Measurements from ENCODE around the gene FOXK2.

FOXK2 gene

DNA sequence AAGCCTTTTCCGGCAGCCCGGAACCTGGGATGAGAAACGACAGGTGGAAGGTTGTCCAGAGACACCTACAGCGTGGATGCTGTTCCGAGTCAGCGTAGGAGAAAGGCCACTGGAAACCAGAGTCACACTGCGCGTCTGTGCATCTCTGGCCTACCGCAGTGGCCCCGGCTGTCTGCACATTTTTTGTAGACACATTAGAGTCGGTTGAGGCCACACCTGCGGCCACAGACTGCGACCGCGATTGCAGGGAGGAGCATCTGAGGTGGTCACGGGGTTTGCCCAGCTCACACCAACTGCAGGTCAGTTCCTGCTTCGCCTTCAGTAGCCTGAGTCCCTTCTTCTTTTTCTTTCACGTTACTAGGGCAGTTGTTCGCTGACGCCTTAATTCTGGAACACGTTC, 76.4 kb downstream of the FOXK2 start:
- no peaks in the 10 kb centered on the region for H3K9me3 ChIP-seq (ENCODE audit: low read length)
- H3K27me3 ChIP-seq (ENCODE audit: insufficient read depth, low read length): no peaks in the 10 kb centered on the region
- H3K4me1 ChIP-seq (ENCODE audit: insufficient read depth, low read length): peaks cover 6% of the 10 kb centered on the region
- no peak overlapping the region for H3K4me3 ChIP-seq (ENCODE audit: low read length)
- H3K36me3 ChIP-seq (ENCODE audit: insufficient read depth, low read length): peaks cover 62% of the 10 kb centered on the region
- H2AFZ ChIP-seq (ENCODE audit: low read depth, low read length): no peak overlapping the region

DNA sequence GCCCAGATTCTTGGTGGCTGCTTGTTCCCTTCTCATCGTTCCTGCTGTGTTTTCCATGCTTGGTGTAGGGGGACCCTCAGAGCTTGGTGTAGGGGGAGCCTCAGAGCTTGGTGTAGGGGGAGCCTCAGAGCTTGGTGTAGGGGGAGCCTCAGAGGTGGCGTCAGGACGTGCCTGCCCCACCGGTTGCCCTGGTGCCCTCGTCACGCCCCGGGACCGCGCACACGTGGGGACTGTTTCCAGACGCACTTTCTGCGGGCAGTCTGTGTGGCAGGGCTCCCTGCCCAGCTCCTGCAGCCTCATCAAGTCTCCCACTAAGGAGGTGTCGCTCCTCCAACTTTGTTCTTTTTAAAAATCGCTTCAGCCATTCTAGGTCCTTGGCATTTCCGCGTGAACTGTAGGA, 76.8 kb downstream of the FOXK2 start:
- no peaks in the 10 kb centered on the region for H3K9me3 ChIP-seq (ENCODE audit: low read length)
- H3K36me3 ChIP-seq (ENCODE audit: insufficient read depth, low read length): peaks cover 63% of the 10 kb centered on the region
- no peaks in the 10 kb centered on the region for H3K27me3 ChIP-seq (ENCODE audit: insufficient read depth, low read length)
- H3K4me3 ChIP-seq (ENCODE audit: low read length): no peak overlapping the region
- H3K4me1 ChIP-seq (ENCODE audit: insufficient read depth, low read length): peaks cover 6% of the 10 kb centered on the region
- H2AFZ ChIP-seq (ENCODE audit: low read depth, low read length): no peak overlapping the region

DNA sequence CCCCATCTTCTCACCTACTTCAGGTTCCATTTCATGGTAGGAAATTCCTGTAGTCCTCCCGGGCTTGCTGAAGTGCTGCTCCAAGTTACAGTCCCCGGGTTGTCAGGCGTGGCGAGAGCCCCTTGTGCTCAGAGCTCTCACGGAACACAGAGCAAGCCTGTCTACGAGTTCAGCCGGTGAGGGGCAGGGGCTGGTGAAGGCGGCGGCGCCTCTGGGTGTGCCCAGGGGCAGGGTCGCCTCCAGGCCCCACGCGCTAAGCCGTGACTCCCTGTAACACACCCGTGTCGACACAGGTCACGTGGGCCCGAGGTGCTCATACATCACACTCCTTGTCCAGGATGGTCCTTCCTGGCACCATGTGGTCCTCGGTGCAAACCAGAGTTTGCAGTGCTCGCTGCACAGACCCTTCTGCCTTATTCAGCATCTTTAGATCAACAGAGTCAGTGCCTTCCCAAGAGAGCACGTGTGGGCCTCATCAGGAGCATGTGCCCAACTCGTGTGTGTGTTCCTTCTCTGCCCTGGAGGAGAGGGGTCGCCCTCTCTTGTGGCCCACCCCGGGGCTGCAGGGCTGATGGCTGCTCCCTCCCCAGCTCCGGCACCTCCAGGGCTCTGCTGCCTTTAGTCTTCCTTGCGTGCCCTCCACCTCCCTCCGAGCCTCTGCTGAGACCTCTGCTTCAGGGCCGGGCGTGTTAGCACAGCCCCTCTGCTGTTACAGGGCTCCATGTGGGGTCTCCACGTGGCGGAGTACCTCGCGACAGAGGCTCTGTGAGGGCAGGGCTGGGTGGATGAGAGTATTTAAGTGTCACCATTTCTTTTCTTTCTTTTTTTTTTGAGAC, 77.5 kb downstream of the FOXK2 start:
- peaks cover 6% of the 10 kb centered on the region for H3K4me1 ChIP-seq (ENCODE audit: insufficient read depth, low read length)
- H3K36me3 ChIP-seq (ENCODE audit: insufficient read depth, low read length): peaks cover 70% of the 10 kb centered on the region
- H3K4me3 ChIP-seq (ENCODE audit: low read length): no peak overlapping the region
- H3K27me3 ChIP-seq (ENCODE audit: insufficient read depth, low read length): no peaks in the 10 kb centered on the region
- H3K9me3 ChIP-seq (ENCODE audit: low read length): no peaks in the 10 kb centered on the region
- no peak overlapping the region for H2AFZ ChIP-seq (ENCODE audit: low read depth, low read length)

DNA sequence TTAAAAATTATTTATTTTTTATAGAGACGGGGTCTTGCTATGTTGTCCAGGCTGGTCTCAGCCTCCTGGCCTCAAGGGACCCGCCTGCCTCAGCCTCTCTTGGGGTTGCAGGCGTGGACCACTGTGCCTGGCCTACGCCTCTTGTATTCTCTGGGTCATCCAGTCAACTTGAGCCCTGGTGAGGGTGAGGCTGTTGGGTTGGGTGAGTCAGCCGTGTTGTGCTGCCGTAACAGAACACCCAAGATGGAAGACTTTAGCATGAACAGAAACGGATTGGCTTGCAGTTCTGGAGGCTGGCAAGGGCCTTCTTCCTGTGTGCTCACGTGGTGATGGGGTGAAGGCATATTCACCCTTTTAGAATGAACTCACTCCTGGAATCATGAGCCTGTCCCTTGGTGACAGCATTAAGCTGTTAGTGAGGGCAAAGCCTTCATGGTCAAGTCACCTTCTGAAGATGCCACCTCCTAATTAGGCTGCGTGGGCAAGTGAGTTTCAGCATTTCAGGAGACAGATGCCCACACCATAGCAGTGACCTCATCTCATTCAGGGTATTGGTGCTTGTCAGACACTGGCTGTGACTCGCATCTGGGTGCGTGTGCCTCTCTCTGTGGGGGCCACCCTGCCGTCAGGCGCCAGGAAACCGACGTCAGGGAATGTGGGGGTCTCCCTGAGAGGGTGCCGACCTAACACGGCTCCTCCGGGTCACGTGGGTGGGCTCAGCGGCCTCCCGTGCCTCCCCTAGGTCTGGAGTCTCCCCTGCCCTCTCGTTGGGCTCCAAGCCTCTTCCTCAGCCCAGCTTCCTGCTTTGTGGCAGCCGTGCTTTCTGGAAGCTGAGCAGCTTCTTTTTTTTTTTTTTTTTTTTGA, 79.0 kb downstream of the FOXK2 start:
- no peaks in the 10 kb centered on the region for H3K27me3 ChIP-seq (ENCODE audit: insufficient read depth, low read length)
- H2AFZ ChIP-seq (ENCODE audit: low read depth, low read length): no peak overlapping the region
- H3K9me3 ChIP-seq (ENCODE audit: low read length): no peaks in the 10 kb centered on the region
- peaks cover 78% of the 10 kb centered on the region for H3K36me3 ChIP-seq (ENCODE audit: insufficient read depth, low read length)
- H3K4me3 ChIP-seq (ENCODE audit: low read length): no peak overlapping the region
- peaks cover 1% of the 10 kb centered on the region for H3K4me1 ChIP-seq (ENCODE audit: insufficient read depth, low read length)

DNA sequence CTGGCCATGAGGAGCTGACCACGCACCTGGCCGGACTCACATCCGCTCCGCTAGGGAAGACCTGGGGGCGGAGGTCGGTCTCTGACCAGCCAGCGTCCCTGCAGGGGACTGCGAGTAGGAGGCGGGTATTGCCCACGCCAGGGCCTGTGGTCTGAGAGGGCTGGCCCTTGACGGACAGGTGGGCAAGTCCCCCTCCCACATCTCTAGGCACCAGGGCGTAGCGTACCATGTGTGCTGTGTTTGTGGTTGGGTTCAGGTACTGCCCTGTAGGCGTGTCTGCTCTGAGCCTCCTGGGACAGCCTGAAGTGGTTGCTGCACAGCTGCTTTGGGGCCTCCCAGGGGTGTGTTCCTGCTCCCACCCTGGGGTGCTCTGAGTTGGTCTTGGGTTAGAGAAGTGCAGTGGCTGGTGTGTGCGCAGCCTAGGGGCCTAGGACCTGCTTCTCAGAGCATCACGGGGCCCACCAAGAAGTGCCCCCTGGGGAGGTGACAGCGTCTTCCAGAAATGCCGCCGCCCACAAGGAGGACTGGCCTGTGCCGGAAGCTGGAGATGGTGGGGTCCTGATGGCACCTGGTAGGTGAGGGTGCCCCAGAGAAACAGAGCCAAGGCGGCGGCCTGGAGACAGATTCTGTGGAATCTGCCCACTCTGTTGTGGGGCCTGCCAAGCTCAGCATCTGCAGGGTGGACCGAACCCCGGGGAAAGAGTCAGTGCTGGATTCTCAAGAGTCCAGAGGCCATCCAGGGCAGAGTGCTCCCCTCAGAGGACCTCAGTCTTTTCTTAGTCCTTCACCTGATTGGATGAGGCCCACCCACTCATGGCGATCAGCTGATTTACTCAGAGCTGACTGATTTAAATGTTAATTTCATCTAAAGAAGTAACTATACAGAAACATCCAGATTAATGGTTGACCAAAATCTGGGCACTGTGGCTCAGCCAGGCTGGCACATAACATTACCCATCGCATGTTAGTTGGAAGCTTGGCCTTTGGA, 80.4 kb downstream of the FOXK2 start:
- Histone ChIP-seq H2AFZ (ENCODE audit: low read depth, low read length) (no peak overlapping the region), H3K36me3 (ENCODE audit: insufficient read depth, low read length) (peaks cover 83% of the 10 kb centered on the region), H3K4me3 (ENCODE audit: low read length) (no peak overlapping the region)

DNA sequence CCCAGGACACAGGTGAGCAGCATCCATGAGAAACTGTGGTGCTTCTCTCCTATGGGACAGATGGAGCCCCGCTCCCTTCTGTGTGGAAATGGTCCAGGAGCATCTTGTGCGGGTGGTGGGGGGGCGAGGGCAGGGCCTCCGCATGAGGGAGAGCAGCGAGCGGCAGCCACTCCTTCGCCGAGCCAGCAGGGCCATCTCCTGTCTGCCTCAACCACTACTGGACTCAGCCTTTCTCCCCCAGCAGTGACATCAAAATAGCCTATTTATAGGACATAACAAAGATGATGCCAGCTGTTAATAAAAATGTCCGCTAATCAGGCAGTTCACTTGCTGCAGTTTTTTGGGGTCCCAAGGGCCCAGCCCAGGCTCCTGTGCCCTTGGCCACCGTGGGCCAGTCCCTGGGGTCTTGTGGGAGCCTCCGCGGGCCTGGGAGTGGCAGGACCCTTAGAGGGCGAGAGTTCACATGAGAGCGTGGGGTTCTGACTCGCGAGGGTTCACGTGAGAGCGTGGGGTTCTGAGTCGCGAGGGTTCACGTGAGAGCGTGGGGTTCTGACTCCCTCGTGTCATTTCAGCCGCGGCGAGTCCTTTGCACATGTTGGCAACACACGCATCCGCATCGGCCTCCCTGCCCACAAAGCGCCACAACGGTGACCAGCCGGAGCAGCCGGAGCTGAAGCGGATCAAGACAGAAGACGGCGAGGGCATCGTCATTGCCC, 81.4 kb downstream of the FOXK2 start:
- Histone ChIP-seq H3K27me3 (ENCODE audit: insufficient read depth, low read length) (no peaks in the 10 kb centered on the region), H3K4me1 (ENCODE audit: insufficient read depth, low read length) (no peaks in the 10 kb centered on the region), H3K9me3 (ENCODE audit: low read length) (no peaks in the 10 kb centered on the region), H3K4me3 (ENCODE audit: low read length) (no peak overlapping the region), H3K36me3 (ENCODE audit: insufficient read depth, low read length) (peaks cover 74% of the 10 kb centered on the region), H2AFZ (ENCODE audit: low read depth, low read length) (no peak overlapping the region)

More for the DNA sequence above, 80.4 kb downstream of the FOXK2 start:
- Histone ChIP-seq H3K4me1 (ENCODE audit: insufficient read depth, low read length) (no peaks in the 10 kb centered on the region), H3K27me3 (ENCODE audit: insufficient read depth, low read length) (no peaks in the 10 kb centered on the region), H3K9me3 (ENCODE audit: low read length) (no peaks in the 10 kb centered on the region)

DNA sequence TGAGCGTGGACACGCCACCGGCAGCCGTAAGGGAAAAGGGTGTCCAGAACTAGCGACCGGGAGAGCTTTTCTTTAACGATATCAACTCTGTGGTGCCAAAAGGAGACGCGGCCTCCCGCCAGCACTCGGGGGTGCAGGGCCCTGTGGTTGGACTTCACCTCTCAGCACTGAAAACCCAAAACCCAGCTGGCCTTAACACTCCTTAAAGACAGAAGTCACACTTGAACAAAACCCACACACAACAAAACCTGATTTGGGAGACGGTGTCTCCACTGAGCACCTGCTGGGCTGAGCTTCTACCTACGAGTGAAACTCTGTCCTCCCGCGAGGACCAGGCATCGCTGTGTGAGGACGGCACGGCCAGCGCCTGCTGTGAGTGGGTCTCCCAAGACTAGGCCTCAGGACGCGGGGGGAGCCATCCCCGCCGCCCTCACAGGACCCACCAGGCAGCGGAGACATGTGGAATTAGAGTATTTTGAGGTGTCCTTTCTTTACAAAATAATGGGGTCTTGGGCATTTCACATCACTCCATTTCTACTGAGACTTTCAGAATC, 82.0 kb downstream of the FOXK2 start:
- H2AFZ ChIP-seq (ENCODE audit: low read depth, low read length): no peak overlapping the region
- H3K4me1 ChIP-seq (ENCODE audit: insufficient read depth, low read length): no peaks in the 10 kb centered on the region
- H3K9me3 ChIP-seq (ENCODE audit: low read length): no peaks in the 10 kb centered on the region
- H3K4me3 ChIP-seq (ENCODE audit: low read length): no peak overlapping the region
- peaks cover 74% of the 10 kb centered on the region for H3K36me3 ChIP-seq (ENCODE audit: insufficient read depth, low read length)
- H3K27me3 ChIP-seq (ENCODE audit: insufficient read depth, low read length): no peaks in the 10 kb centered on the region

DNA sequence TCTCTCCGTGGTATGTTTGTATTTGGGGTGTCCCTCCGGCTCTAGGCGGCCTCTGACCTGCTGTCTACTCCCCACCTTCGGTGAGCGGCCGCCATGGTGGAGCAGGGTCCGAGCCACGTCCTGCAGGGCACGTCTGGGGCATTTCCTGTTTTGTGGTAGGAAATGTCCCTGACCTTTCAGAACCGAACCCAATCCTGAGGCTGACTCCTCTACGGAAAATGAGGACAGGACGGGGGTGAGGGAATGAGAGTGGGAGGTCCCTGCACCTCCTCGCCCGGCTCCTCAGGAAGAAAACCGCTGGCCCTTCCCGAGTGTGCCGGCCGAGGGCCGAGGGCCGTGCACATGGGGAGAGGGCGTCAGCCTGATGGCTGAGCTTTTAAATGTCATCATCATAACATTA, 83.0 kb downstream of the FOXK2 start:
- Histone ChIP-seq H3K9me3 (ENCODE audit: low read length) (no peaks in the 10 kb centered on the region), H3K27me3 (ENCODE audit: insufficient read depth, low read length) (no peaks in the 10 kb centered on the region), H3K36me3 (ENCODE audit: insufficient read depth, low read length) (peaks cover 66% of the 10 kb centered on the region), H3K4me1 (ENCODE audit: insufficient read depth, low read length) (no peaks in the 10 kb centered on the region), H2AFZ (ENCODE audit: low read depth, low read length) (no peak overlapping the region), H3K4me3 (ENCODE audit: low read length) (no peak overlapping the region)

DNA sequence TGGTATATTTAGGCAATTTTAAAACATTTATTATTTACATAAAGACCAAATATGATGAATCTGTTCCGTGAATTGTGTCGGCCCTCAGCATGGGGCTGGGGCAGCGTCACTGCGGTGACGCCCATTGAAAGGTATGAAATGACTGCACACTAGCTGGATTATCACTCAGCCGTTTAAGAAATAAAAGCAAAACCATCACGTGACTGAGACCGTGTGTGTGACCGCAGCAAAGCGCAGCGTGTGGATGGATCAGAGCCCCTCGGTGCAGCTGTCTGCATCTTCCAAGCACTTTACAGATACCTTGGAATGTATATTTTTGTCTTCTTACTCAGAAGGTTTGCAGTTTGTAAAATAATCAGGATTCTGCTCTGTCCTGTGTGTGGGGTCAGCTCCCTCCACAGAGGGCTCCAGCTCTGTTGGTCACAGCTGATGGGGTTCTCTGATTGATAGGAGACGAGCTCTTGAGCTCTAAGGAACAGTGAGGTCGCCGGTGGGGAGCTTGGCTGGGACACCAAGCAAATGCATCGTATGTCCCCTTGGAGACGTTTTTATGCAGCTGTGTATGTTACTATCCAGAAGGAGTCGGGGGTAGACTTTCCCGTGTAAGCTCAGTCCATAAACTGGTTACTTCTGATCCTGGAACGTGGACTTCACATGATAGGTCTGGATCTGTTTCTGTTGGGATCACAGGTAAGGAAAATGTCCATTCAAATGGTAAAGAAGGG, 83.6 kb downstream of the FOXK2 start:
- Histone ChIP-seq H3K36me3 (ENCODE audit: insufficient read depth, low read length) (peaks cover 68% of the 10 kb centered on the region), H3K4me3 (ENCODE audit: low read length) (no peak overlapping the region), H3K9me3 (ENCODE audit: low read length) (no peaks in the 10 kb centered on the region), H3K4me1 (ENCODE audit: insufficient read depth, low read length) (no peaks in the 10 kb centered on the region), H2AFZ (ENCODE audit: low read depth, low read length) (no peak overlapping the region), H3K27me3 (ENCODE audit: insufficient read depth, low read length) (no peaks in the 10 kb centered on the region)

DNA sequence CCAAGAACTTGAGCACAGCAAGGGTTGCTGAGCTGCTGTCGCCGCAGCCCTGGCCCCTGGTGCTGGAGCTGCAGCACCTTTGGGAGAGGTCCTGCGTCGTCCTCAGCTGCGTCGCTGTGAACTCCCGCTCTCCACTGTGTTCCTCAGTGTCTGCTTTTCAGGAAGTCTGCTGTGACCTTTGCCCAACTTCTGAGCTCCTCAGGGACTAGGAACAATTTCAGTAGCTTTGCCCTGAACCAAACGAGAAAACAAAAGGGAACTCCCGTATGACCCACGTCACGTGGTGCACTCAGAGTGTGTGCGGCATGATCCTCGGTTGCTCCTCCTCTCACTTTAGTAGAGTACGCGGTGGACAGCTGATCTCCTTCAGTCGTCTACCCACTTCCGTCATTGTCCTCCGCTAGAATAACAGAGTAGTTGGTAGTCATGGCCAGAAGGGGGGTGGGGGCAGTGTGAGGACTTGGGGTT, 84.5 kb downstream of the FOXK2 start:
- Histone ChIP-seq H2AFZ (ENCODE audit: low read depth, low read length) (no peak overlapping the region), H3K27me3 (ENCODE audit: insufficient read depth, low read length) (no peaks in the 10 kb centered on the region), H3K36me3 (ENCODE audit: insufficient read depth, low read length) (peaks cover 65% of the 10 kb centered on the region), H3K9me3 (ENCODE audit: low read length) (no peaks in the 10 kb centered on the region), H3K4me3 (ENCODE audit: low read length) (no peak overlapping the region), H3K4me1 (ENCODE audit: insufficient read depth, low read length) (no peaks in the 10 kb centered on the region)

DNA sequence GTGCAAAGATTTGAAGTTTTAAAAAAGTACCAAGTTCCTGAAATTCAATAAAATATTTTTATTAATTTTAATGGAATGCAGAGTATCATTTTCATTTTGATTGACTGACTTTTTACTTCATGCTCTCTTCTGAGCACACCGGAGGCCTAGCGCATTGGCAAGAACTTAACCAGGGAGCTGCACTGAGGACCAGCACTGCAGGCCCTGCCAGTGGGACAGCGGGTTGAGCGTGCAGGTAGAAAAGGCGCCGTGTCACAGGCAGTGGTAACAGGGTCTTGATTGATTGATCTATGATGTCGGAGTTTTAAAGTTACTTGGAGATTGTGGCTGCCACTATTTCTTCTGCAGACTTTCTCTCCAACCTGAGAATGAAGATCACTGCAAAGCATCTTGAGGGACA, 85.0 kb downstream of the FOXK2 start:
- H3K27me3 ChIP-seq (ENCODE audit: insufficient read depth, low read length): no peaks in the 10 kb centered on the region
- no peak overlapping the region for H3K4me3 ChIP-seq (ENCODE audit: low read length)
- no peaks in the 10 kb centered on the region for H3K4me1 ChIP-seq (ENCODE audit: insufficient read depth, low read length)
- peaks cover 2% of the 10 kb centered on the region for H3K9me3 ChIP-seq (ENCODE audit: low read length)
- no peak overlapping the region for H2AFZ ChIP-seq (ENCODE audit: low read depth, low read length)
- H3K36me3 ChIP-seq (ENCODE audit: insufficient read depth, low read length): peaks cover 61% of the 10 kb centered on the region

Measured in neuron (in vitro differentiated cells).